Parathyroid adenoma (tissue), 2 donors: ENCODE measurements around the gene SYTL2.

Source experiments
- H2AFZ ChIP-seq: fragments of 300-600 bp; sonication (generic); one replicate; pipeline ENCODE4 v1.7.0; 2017; ENCODE audit warnings: antibody characterized with exemption, mild to moderate bottlenecking
- H3K27ac ChIP-seq: fragments of 300-600 bp; sonication (generic); one replicate; pipeline ENCODE4 v1.7.0; 2017
- H3K27me3 ChIP-seq: fragments of 300-600 bp; sonication (generic); one replicate; pipeline ENCODE4 v1.7.0; 2017; ENCODE audit warnings: low read length; ENCODE audit not compliant: control insufficient read depth, insufficient read depth
- H3K36me3 ChIP-seq: fragments of 300-600 bp; sonication (generic); one replicate; pipeline ENCODE4 v1.7.0; 2017; ENCODE audit warnings: low read length; ENCODE audit not compliant: control insufficient read depth, insufficient read depth
- H3K4me1 ChIP-seq: fragments of 300-600 bp; sonication (generic); one replicate; pipeline ENCODE4 v1.7.0; 2017; ENCODE audit warnings: control low read depth
- H3K4me2 ChIP-seq: fragments of 300-600 bp; sonication (generic); one replicate; pipeline ENCODE4 v1.7.0; 2017; ENCODE audit warnings: low read length
- H3K4me3 ChIP-seq: fragments of 300-600 bp; sonication (generic); one replicate; pipeline ENCODE4 v1.7.0; 2017; ENCODE audit warnings: low read depth, low read length
- H3K79me2 ChIP-seq: fragments of 300-600 bp; sonication (generic); one replicate; pipeline ENCODE4 v1.7.0; 2017; ENCODE audit warnings: control low read depth
- H3K9ac ChIP-seq: fragments of 300-600 bp; sonication (generic); one replicate; pipeline ENCODE4 v1.7.0; 2017; ENCODE audit warnings: mild to moderate bottlenecking
- H3K9me3 ChIP-seq: fragments of 300-600 bp; sonication (generic); one replicate; pipeline ENCODE4 v1.7.0; 2017; ENCODE audit warnings: low read length; ENCODE audit not compliant: control insufficient read depth
- TF ChIP-seq, protein P1 (sequence below): fragments of 300-600 bp; sonication (generic); IDR thresholded peaks from one replicate; pipeline ENCODE4 v1.7.0; 2017; ENCODE audit warnings: antibody characterized with exemption, mild to moderate bottlenecking
- donor health status: primary hyperparathyroidism.

The SYTL2 gene

DNA sequence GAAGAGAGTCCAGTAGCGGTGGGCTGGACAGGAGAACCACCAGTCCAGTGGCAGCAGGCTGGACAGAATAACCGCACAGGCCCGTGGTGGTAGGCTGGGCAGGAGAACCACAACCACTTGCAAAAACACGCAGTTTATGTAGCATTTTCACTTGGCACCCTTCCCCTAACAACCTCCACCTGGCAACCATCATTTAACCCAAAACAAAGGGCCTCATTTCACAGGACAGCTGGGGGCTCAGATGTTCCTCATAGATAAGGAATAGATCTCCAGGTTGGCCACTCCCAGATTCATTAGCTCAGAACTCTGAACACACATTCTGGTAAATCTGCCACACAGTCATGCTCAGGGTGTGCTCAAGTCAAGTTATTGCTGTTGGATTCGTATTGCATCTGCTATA, 41.2 kb downstream of the SYTL2 start:
- Histone ChIP-seq H3K79me2 (no peaks in the 10 kb centered on the region), H3K27ac (no peak overlapping the region), H2AFZ (no peak overlapping the region), H3K9ac (no peak overlapping the region), H3K36me3 (no peaks in the 10 kb centered on the region), H3K4me2 (no peak overlapping the region), H3K4me1 (no peaks in the 10 kb centered on the region), H3K4me3 (no peak overlapping the region), H3K9me3 (no peaks in the 10 kb centered on the region), H3K27me3 (no peaks in the 10 kb centered on the region)
- TF ChIP-seq, protein P1, sequence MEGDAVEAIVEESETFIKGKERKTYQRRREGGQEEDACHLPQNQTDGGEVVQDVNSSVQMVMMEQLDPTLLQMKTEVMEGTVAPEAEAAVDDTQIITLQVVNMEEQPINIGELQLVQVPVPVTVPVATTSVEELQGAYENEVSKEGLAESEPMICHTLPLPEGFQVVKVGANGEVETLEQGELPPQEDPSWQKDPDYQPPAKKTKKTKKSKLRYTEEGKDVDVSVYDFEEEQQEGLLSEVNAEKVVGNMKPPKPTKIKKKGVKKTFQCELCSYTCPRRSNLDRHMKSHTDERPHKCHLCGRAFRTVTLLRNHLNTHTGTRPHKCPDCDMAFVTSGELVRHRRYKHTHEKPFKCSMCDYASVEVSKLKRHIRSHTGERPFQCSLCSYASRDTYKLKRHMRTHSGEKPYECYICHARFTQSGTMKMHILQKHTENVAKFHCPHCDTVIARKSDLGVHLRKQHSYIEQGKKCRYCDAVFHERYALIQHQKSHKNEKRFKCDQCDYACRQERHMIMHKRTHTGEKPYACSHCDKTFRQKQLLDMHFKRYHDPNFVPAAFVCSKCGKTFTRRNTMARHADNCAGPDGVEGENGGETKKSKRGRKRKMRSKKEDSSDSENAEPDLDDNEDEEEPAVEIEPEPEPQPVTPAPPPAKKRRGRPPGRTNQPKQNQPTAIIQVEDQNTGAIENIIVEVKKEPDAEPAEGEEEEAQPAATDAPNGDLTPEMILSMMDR, result no peak

DNA sequence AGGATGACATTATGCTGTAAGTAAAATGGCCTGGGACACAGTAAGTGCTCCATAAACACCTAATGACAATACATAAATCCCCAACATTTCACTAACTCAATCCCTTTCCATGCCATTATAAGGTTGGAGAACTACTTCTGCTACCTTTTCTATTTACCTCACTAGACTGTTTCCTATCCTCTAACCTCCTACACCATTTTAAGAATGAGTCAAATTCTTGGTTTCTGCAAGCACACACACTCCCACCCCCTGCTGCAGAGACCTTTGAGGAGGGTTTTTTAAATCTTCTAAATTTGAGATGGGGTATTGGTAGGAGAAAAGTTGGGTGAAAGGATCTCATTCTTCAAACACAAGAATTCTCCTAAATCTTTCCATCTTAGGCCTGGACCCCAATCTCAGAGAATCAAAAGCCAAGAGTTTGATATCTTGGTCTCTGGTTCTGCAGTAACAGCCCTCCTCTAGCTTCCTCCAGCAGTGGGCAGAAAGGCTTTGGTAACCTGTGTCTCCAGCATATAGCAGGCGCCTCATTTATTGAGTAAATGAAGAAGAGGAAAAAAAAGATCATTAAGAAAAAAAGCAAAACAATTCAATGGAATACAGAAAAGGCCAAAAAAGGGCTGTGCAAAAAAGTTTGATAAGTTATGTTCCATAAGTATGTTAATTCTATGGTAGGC, 42.3 kb downstream of the SYTL2 start:
- TF ChIP-seq, protein P1, result no peak
- no peaks in the 10 kb centered on the region for H3K4me1 ChIP-seq
- H3K9ac ChIP-seq, result no peak overlapping the region
- H3K27me3 ChIP-seq, result no peaks in the 10 kb centered on the region
- no peak overlapping the region for H2AFZ ChIP-seq
- no peak overlapping the region for H3K4me3 ChIP-seq
- H3K36me3 ChIP-seq, result no peaks in the 10 kb centered on the region
- H3K9me3 ChIP-seq, result no peaks in the 10 kb centered on the region
- no peak overlapping the region for H3K27ac ChIP-seq
- no peak overlapping the region for H3K4me2 ChIP-seq
- no peaks in the 10 kb centered on the region for H3K79me2 ChIP-seq

- Histone ChIP-seq H3K4me1 (no peaks in the 10 kb centered on the region), H3K4me3 (no peak overlapping the region), H3K36me3 (no peaks in the 10 kb centered on the region), H3K27ac (no peak overlapping the region), H3K27me3 (no peaks in the 10 kb centered on the region), H2AFZ (no peak overlapping the region), H3K9me3 (no peaks in the 10 kb centered on the region), H3K9ac (no peak overlapping the region), H3K79me2 (no peaks in the 10 kb centered on the region), H3K4me2 (no peak overlapping the region)
- TF ChIP-seq, protein P1, result no peak
These were observed 43.5 kb downstream of the SYTL2 start for GRCh38 chr11:85767246-85767945.

DNA sequence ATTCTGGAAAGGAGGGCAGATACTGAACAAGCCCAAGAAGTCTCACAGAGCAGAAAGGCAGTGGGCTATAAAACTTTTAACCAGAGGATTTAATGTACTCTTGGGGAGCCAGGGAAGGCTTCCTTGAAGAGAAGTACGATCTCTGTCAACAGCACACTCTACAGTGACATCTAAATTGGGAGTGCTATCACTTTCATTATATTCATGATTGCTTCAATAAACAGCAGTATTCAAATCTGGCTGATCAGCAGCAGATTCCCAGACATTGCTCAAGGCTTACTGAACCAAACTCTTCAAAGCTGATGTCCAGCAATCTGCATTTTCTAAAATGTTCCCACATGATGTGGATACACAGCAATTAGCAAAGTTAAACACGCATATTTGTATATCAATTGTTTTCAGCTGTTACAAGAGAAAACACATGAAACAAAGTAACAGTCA, 44.2 kb downstream of the SYTL2 start:
- H2AFZ ChIP-seq, result no peak overlapping the region
- H3K4me1 ChIP-seq, result no peaks in the 10 kb centered on the region
- H3K79me2 ChIP-seq, result no peaks in the 10 kb centered on the region
- H3K27me3 ChIP-seq, result no peaks in the 10 kb centered on the region
- no peaks in the 10 kb centered on the region for H3K36me3 ChIP-seq
- TF ChIP-seq, protein P1, result no peak
- no peak overlapping the region for H3K9ac ChIP-seq
- no peaks in the 10 kb centered on the region for H3K9me3 ChIP-seq
- H3K4me2 ChIP-seq, result no peak overlapping the region
- H3K4me3 ChIP-seq, result no peak overlapping the region
- no peak overlapping the region for H3K27ac ChIP-seq
